Thymus (tissue), 11 donors: ENCODE measurements around the gene BRICD5. TPM values are rescaled to one million over a fixed set of nuclear protein-coding genes. Genes with fewer than 3 reads are reported as not detected.

Experiments
- DNase-seq, 9 donors: peaks; one replicate each; pipeline ENCODE4 v3.0.0-alpha.2; 2013; ENCODE audit warnings: low spot score in 9 of 9, low read depth in 6 of 9, missing footprints in 1 of 9
- H3K27ac ChIP-seq, 2 donors: one replicate each; pipeline ENCODE4 v1.5.1; 2013; ENCODE audit warnings: control low read depth in 1 of 2, low read depth in 1 of 2, low read length in 1 of 2, mild to moderate bottlenecking in 1 of 2, moderate library complexity in 1 of 2
- H3K27me3 ChIP-seq, 2 donors: one replicate each; pipeline ENCODE4 v1.5.1; 2013; ENCODE audit warnings: low read length in 1 of 2; ENCODE audit not compliant: control insufficient read depth in 2 of 2, insufficient read depth in 1 of 2
- H3K36me3 ChIP-seq, 2 donors: one replicate each; pipeline ENCODE4 v1.5.1; 2013; ENCODE audit warnings: low read length in 1 of 2, mild to moderate bottlenecking in 1 of 2, moderate library complexity in 1 of 2; ENCODE audit not compliant: control insufficient read depth in 2 of 2, insufficient read depth in 2 of 2
- H3K4me1 ChIP-seq, 2 donors: one replicate each; pipeline ENCODE4 v1.5.1; 2013; ENCODE audit warnings: low read length in 2 of 2; ENCODE audit not compliant: control insufficient read depth in 2 of 2, insufficient read depth in 2 of 2
- H3K4me3 ChIP-seq, 2 donors: one replicate each; pipeline ENCODE4 v1.5.1; 2013; ENCODE audit warnings: low read length in 2 of 2, control low read depth in 1 of 2, mild to moderate bottlenecking in 1 of 2
- H3K9me3 ChIP-seq, 2 donors: one replicate each; pipeline ENCODE4 v1.5.1; 2013; ENCODE audit warnings: low read length in 1 of 2, mild to moderate bottlenecking in 1 of 2; ENCODE audit not compliant: control insufficient read depth in 2 of 2, insufficient read depth in 1 of 2
- WGBS: extraction: QIAGEN DNeasy Blood & Tissue Kit; methylation state at CpG from one replicate; pipeline ENCODE4 v1.1.7; 2013; 5-methylcytosine and 5-hydroxymethylcytosine counted together
- polyA plus RNA-seq: library from polyadenylated mRNA; stranded (reverse); fragments of 200-250 nt; gene quantifications from one replicate; pipeline ENCODE4 v1.2.3, GENCODE V29; 2013
- total RNA-seq: library from RNA; stranded (reverse); fragments of 120-200 nt; gene quantifications from one replicate; pipeline ENCODE4 v1.2.4, GENCODE V29; 2013
- donor health status: healthy.

BRICD5 gene
- total and polyA plus RNA-seq, 2 donors, result 4.0 to 21.3 TPM

DNA sequence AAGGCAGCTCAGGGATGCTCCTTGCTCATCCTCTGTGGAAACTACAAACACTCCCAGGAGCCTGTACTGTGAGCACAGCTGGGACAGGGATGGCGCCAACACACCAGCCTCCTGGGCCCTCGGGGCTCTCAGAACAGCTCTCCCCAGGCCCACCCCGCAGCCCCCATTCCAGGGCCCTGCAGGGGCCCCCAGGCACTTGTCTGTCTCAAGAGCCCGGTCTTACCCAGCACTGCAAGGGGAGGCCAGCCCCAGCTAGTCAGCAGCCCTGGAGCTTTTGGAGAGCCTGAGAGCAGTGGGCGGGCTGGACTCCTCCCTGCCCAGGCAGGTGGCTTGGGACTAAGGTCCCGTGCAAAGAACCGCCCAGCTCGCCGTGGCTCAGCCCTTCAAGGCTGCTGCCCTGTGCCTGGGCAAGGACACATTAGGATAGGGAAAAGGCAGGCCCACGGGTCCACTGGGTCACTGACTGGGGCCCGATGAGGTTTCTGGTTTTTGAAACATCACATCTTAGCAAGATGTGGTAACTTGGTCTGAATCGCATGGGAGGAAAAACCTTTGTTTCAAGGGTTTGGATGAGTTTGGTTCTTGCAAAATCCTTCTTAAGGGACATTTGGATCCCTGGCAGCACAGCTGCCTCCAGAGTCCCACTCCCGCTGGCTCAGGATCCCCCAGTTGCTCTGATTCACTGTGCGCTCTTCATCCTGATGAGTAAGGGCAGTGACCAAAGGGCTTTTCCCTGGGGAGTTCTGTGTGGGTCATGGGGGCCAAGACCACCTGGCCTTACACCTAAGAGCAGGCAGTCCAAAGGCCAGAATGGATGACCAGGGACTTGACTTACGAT is 28.4 kb upstream of the BRICD5 start:
- H3K27me3 ChIP-seq, result peaks cover 30 to 41% of the 10 kb centered on the region in 2 donors
- no peak overlapping the region for H3K27ac ChIP-seq
- H3K4me3 ChIP-seq, result no peak overlapping the region
- H3K36me3 ChIP-seq, result peaks cover 39 to 45% of the 10 kb centered on the region in 2 donors
- DNase-seq, result no peak
- no peaks in the 10 kb centered on the region for H3K4me1 ChIP-seq
- 94% methylated on average over 15 of the region's 15 CpGs for WGBS
- H3K9me3 ChIP-seq, result no peaks in the 10 kb centered on the region

DNA sequence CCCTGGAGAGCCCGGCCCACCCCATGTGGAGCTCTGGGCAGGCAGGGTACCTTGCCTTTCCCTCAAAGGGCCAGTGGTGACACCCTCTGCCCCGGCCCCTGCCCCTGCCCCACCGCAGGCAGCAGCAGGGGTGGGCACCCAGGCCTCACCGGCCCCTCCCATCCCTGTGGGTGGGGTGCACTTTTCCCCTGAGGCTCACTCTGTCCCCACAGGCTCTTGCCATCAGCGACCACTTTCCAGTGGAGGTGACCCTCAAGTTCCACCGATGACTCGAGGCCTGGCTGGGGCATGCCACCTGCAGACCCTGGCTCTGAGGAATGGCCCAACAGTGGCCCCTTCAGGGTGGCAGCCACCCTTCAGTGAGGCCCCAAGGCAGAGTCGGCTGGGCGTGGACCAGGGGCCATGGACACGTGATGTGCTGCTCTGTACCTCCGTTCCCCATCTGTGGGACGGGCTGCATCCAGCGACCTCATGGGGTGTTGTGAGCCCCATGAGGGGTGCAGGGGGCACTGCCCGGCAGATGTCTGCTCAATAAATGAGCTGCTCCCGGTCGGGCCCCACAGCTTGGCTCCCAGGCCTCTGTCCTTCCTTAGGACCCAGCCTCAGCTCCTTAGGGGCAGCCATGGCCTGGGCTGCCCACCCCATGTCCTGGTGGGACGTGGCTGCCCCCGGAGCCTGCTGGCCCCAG is 27.6 kb upstream of the BRICD5 start:
- H3K4me1 ChIP-seq, result no peaks in the 10 kb centered on the region
- H3K36me3 ChIP-seq, result peaks cover 39 to 45% of the 10 kb centered on the region in 2 donors
- peaks cover 30 to 41% of the 10 kb centered on the region in 2 donors for H3K27me3 ChIP-seq
- no peaks in the 10 kb centered on the region for H3K9me3 ChIP-seq
- no peak overlapping the region for H3K4me3 ChIP-seq
- WGBS, result 87% methylated on average over 18 of the region's 18 CpGs
- no peak for DNase-seq
- H3K27ac ChIP-seq, result no peak overlapping the region

DNA sequence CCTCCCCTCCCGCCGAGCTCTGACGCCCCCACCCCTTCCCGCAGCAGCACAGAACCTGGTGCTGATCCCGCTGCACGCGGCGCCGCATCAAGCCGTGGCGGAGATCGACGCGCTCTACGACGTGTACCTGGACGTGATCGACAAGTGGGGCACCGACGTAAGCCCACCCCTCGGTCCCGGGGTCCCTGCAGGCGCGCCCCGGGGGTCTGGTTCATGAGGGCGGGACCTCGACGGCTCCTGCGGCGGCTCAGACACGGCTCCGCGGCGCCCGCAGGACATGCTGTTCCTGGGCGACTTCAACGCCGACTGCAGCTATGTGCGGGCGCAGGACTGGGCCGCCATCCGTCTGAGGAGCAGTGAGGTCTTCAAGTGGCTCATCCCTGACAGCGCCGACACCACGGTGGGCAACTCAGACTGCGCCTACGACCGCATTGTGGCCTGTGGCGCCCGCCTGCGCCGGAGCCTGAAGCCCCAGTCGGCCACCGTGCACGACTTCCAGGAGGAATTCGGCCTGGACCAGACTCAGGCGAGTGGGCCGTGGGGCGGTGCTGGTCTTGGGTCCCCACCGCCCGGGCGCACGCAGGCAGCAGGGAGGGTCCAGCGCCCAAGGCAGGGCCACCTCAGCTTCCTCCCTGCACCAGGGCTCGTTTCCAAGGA is 27.0 kb upstream of the BRICD5 start:
- WGBS, result 34% methylated on average over 65 of the region's 65 CpGs
- peaks cover 39 to 45% of the 10 kb centered on the region in 2 donors for H3K36me3 ChIP-seq
- no peaks in the 10 kb centered on the region for H3K9me3 ChIP-seq
- H3K4me1 ChIP-seq, result no peaks in the 10 kb centered on the region
- no peak for DNase-seq
- no peak overlapping the region for H3K27ac ChIP-seq
- peaks cover 30 to 41% of the 10 kb centered on the region in 2 donors for H3K27me3 ChIP-seq
- H3K4me3 ChIP-seq, result no peak overlapping the region

DNA sequence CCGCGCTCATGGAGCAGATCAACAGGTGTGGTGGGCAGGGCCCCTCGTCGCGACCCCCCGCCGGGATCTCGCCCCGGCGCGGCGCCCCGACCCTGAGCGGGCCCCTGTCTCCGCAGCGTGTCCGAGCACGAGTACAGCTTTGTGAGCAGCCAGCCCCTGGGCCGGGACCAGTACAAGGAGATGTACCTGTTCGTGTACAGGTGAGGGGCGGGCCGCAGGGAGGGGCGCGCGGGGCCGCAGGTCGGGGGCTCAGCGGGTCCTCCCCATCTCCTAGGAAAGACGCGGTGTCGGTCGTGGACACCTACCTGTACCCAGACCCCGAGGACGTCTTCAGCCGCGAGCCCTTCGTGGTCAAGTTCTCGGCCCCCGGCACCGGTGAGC is 26.4 kb upstream of the BRICD5 start:
- H3K4me3 ChIP-seq, result no peak overlapping the region
- peaks cover 30 to 41% of the 10 kb centered on the region in 2 donors for H3K27me3 ChIP-seq
- no peaks in the 10 kb centered on the region for H3K4me1 ChIP-seq
- H3K27ac ChIP-seq, result no peak overlapping the region
- peaks cover 39 to 47% of the 10 kb centered on the region in 2 donors for H3K36me3 ChIP-seq
- H3K9me3 ChIP-seq, result no peaks in the 10 kb centered on the region
- 13% methylated on average over 40 of the region's 40 CpGs for WGBS
- DNase-seq, result no peak

DNA sequence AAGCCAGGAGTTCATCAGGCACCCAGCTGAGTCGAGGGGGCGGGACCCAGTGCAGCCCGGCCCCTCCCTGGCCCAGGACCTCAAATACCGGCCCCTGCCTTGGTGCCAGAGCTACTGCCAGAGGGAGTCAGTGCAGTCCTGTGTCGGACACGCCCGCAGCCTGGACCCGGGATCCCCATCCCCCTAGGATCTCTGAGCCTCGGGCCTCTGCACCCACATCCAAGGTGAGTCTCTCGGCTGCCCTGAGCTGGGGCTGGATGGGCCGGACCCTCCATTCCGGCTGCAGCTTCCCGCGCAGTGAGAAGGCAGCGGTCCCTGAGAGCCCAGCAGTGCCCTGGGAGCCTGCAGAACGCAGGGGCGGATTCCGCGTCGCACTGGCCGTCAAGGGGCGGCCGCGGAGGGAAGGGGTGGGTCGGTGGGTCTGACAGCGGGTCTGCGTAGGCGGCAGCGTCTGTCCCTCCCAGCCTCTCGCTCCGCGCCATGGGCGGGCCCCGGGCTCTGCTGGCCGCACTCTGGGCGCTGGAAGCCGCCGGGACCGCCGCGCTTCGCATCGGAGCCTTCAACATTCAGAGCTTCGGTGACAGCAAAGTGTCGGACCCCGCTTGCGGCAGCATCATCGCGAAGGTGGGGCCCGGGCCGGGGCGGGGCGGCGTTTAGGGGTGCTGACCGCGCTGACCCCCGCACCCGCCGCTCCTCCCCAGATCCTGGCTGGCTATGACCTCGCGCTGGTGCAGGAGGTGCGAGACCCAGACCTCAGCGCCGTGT is 25.9 kb upstream of the BRICD5 start, which contains the start of gene DNASE1L2:
Gene DNASE1L2, plus strand, starts transcription at position 108 of the 765 bp plus-strand sequence. Its CDS starts 373 bp downstream, at position 481.
- WGBS, result 23% methylated on average over 64 of the region's 64 CpGs
- DNase-seq, result no peak
- Histone ChIP-seq H3K4me3 (no peak within 1 kb of the TSS), H3K27ac (no peak within 1 kb of the TSS), H3K9me3 (no peaks in the 10 kb centered on the region), H3K4me1 (no peaks in the 10 kb centered on the region), H3K36me3 (peaks cover 45 to 53% of the 10 kb centered on the region in 2 donors), H3K27me3 (peaks cover 30 to 41% of the 10 kb centered on the region in 2 donors)

DNA sequence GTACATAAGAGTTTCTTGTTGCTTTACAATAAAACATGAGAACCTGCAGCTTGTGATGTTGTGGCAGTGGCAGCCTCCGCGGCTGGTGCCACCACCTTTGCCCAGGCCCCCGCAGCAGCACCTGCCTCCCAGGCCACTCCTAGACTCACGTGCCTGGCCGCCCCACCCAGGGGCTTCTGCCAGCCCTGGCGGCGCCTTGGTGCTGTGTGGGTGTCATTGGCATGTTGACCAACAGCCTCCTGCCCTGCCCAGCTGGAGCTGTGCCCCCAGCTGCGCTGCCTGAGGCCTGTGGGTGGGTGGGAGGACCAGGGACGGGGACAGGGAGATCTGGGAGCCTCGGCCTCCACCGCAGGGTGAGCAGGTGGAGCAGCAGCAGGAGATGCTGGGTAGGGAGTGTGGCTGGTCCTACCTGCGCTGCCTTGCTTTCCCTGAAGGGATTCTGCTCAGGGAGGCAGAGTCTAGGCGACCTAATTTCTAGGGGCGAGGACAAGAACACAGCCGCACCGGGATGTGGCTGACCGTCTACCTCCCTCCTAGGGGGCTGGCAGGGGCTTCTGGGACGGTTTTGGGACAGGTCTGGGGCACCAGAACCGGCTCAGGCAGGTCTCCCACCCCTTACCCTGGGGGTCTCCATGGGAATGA is 25.2 kb upstream of the BRICD5 start:
- H3K4me3 ChIP-seq, result no peak overlapping the region
- H3K9me3 ChIP-seq, result no peaks in the 10 kb centered on the region
- peaks cover 30 to 41% of the 10 kb centered on the region in 2 donors for H3K27me3 ChIP-seq
- H3K4me1 ChIP-seq, result peaks cover 0 to 3% of the 10 kb centered on the region in 2 donors
- DNase-seq, result no peak
- WGBS, result 94% methylated on average over 19 of the region's 19 CpGs
- H3K36me3 ChIP-seq, result peaks cover 52 to 60% of the 10 kb centered on the region in 2 donors
- H3K27ac ChIP-seq, result no peak overlapping the region

DNA sequence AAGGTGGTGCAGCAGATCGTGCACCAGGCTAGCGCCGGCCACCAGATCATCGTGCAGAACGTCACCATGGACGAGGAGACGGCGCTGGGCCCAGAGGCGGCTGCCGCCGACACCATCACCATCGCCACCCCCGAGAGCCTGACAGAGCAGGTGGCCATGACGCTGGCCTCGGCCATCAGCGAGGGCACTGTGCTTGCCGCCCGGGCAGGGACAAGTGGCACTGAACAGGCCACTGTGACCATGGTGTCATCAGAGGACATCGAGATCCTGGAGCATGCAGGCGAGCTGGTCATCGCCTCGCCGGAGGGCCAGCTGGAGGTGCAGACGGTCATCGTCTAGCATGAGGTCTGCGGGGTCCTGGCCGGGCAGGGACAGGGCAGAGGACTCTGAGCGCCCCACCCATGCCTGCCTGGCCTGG is 24.6 kb upstream of the BRICD5 start:
- Histone ChIP-seq H3K27me3 (peaks cover 30 to 41% of the 10 kb centered on the region in 2 donors), H3K9me3 (no peaks in the 10 kb centered on the region), H3K4me3 (no peak overlapping the region), H3K4me1 (peaks cover 0 to 4% of the 10 kb centered on the region in 2 donors), H3K27ac (no peak overlapping the region), H3K36me3 (peaks cover 58 to 63% of the 10 kb centered on the region in 2 donors)
- no peak for DNase-seq
- WGBS, result 97% methylated on average over 28 of the region's 28 CpGs

DNA sequence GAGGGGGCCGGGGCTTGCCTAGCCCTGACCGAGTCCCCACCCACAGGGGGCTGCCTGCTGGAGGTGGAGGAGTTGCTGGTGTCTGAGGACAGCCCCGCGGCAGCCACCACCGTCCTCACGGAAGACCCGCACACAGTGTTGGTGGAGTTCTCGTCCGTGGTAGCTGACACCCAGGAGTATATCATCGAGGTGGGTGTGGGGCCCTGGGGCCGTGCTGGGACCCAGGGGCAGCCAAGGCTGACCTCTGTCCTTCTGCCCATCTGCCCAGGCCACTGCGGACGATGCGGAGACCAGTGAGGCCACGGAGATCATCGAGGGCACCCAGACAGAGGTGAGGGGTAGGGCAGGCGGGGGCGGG is 24.1 kb upstream of the BRICD5 start:
- peaks cover 30 to 41% of the 10 kb centered on the region in 2 donors for H3K27me3 ChIP-seq
- H3K4me1 ChIP-seq, result peaks cover 0 to 4% of the 10 kb centered on the region in 2 donors
- H3K36me3 ChIP-seq, result peaks cover 59 to 65% of the 10 kb centered on the region in 2 donors
- no peak overlapping the region for H3K4me3 ChIP-seq
- H3K27ac ChIP-seq, result no peak overlapping the region
- 97% methylated on average over 18 of the region's 18 CpGs for WGBS
- H3K9me3 ChIP-seq, result no peaks in the 10 kb centered on the region
- DNase-seq, result no peak
